GM10847 (cell line): ENCODE measurements around the gene ARID4B.

ENCODE experiments used
- POLR2A ChIP-seq: IDR thresholded peaks from 2 replicates; pipeline ENCODE4 v1.6.1; 2011; ENCODE audit not compliant: insufficient read length; ENCODE audit errors: extremely low read depth

ARID4B gene

GRCh38 chr1:235327559-235328270, at the start of gene ARID4B:
ARID4B (minus strand) TSS chr1:235328179; CDS start chr1:235326919, 1,260 bp downstream.
- TF ChIP-seq POLR2A, result peak; percentile 59

- TF ChIP-seq POLR2A, result no peak
Observed at GRCh38 chr1:235375919-235376605, 48.1 kb upstream of the ARID4B start.

GRCh38 chr1:235369802-235370201, 41.8 kb upstream of the ARID4B start:
- no peak for TF ChIP-seq POLR2A

GRCh38 chr1:235368428-235368827, 40.4 kb upstream of the ARID4B start:
- no peak for TF ChIP-seq POLR2A

GRCh38 chr1:235367000-235367908, 39.3 kb upstream of the ARID4B start, which contains the start of gene TBCE:
TBCE (plus strand) TSS chr1:235367427; CDS start chr1:235380050, 12,623 bp downstream.
- peak; percentile 91 for TF ChIP-seq POLR2A

DNA sequence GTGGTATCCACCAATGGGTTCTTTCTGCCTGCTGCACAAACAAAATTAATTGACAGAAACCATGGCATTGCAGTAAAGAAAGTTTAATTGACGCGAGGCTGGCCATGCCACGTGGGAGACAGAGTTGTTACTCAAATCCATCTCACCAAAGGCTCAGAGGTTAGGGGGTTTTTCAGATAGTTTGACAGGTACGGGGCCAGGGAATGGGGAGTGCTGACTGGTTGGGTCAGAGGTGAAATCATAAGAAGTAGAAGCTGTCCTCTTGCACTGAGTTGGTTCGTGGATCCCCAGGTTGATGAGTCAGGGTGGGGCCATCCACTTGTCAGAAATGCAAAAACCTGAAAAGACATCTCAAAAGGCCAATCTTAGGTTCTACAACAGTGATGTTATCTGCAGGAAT, 38.3 kb upstream of the ARID4B start:
- TF ChIP-seq POLR2A, result no peak

DNA sequence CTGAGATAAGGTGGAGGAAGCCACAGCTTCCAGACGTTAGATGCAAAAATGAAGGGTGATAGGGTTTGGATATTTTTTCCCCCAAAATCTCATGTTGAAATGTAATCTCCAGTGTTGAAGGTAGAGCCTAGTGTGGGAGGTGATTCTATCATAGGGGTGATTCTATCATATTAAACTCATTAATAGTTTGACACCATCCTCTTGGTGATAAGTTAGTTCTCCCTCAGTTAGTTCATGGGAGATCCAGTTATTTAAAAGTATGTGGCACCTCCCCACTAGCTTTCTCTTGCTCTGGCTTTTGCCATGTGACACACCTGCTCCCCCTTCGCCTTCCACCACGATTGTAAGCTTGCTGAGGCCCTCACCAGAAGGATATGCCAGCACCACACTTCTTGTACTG, 30.9 kb upstream of the ARID4B start:
- TF ChIP-seq POLR2A, result no peak

GRCh38 chr1:235357485-235358373, 29.8 kb upstream of the ARID4B start:
- no peak for TF ChIP-seq POLR2A

DNA sequence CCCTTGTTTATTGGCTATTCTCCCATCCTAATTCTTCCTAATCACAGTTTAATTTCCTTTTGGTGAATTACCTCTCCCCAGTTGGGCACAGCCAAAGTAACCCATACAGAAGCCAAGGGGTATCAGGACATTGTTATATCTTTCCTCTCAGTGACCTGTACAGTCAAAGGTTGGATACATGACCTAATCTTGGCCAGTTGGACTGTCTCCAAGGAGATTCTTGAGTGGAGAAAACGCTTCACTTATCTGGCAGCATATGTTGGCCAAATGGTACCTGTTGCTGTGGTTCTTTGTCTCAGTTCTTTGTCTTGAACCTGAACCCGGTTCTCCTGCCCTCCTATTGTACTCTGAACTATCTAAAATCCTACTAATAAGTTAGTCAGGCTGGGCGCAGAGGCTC, 23.9 kb upstream of the ARID4B start:
- TF ChIP-seq POLR2A, result no peak

DNA sequence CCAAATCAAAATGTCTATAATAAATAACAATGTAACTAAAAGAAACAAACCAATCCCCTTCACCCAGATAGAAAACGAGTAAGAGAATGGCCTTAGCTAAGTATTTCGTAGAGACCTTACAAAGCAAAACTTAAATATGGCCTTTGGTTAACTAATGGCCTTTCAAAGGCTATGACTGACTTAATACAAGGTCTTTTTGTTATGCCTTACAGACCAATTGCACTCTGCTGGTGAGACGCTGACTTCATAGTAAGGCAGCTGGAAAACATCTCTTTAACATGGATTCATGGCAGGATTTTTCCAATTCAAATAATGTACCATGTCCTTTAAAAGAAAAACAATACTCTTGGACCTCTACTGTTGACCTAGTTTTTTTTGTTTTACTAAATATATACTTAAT, 23.5 kb upstream of the ARID4B start:
- TF ChIP-seq POLR2A, result no peak

DNA sequence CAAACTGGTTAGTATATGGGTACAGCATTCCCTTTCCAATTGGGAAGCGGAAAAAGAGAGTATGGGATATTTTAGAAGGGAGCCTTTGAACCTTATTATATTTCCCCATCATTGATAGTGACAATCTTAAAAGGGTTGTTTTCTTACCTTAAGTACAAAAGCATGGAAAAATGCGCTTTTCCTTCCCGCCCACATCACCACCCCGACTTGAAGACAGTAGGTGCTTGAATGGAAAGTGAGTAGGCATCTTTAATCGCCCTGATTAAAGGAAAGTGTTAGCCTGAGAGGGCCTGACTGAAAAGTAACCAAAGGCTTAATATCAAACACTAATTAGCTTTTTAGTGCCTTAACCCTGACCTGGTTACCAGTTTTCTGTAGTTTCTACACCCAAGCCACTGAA, 15.7 kb upstream of the ARID4B start:
- TF ChIP-seq POLR2A, result no peak

- no peak for TF ChIP-seq POLR2A
Observed at GRCh38 chr1:235342471-235342870, 14.5 kb upstream of the ARID4B start.

DNA sequence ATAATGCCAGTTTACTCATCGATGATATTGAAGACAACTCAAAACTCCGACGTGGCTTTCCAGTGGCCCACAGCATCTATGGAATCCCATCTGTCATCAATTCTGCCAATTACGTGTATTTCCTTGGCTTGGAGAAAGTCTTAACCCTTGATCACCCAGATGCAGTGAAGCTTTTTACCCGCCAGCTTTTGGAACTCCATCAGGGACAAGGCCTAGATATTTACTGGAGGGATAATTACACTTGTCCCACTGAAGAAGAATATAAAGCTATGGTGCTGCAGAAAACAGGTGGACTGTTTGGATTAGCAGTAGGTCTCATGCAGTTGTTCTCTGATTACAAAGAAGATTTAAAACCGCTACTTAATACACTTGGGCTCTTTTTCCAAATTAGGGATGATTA, 14.1 kb upstream of the ARID4B start:
- TF ChIP-seq POLR2A, result no peak

DNA sequence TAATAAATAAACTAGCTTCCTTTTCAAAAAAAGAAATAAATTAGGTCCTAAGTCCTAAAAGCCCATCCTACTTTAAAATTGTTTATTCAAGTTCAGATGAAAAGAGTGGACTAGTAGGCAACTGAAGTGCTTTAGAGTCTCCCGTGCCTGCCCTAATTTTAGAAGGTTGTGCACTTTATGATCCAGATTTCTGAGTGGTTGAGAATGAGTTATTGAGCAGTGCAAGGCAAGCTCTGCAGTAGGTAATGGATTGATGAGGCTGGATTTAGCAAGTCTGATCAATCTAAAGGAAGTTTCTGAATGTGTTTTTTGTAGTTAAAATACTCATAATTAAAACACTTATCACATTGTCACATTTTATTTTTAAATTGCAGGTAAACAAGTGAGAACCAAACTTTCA, 13.4 kb upstream of the ARID4B start:
- no peak for TF ChIP-seq POLR2A

GRCh38 chr1:235339746-235340145, 11.8 kb upstream of the ARID4B start:
- no peak for TF ChIP-seq POLR2A

GRCh38 chr1:235336903-235337302, 8.9 kb upstream of the ARID4B start:
- TF ChIP-seq POLR2A, result no peak
